Measurements from ENCODE around the gene METRNL.

METRNL gene

GRCh38 chr17:83092186-83092585 lies 12.8 kb downstream of the METRNL start:
- no peak for DNase-seq (ENCODE audit: low read depth in 2 of 2)

- DNase-seq (ENCODE audit: low read depth in 2 of 2) = no peak
Measured at GRCh38 chr17:83092931-83093330, 13.5 kb downstream of the METRNL start.

- no peak for DNase-seq (ENCODE audit: low read depth in 2 of 2)
Measured at GRCh38 chr17:83093506-83093905, 14.1 kb downstream of the METRNL start.

- DNase-seq (ENCODE audit: low read depth in 2 of 2) = no peak
Measured at GRCh38 chr17:83094291-83094690, 14.9 kb downstream of the METRNL start.

- no peak for DNase-seq (ENCODE audit: low read depth in 2 of 2)
Measured at GRCh38 chr17:83095016-83095415, 15.6 kb downstream of the METRNL start.

- DNase-seq (ENCODE audit: low read depth in 2 of 2) = no peak
Measured at GRCh38 chr17:83096401-83097224, 17.2 kb downstream of the METRNL start.

- DNase-seq (ENCODE audit: low read depth in 2 of 2) = no peak
Measured at GRCh38 chr17:83097831-83098230, 18.4 kb downstream of the METRNL start.

- DNase-seq (ENCODE audit: low read depth in 2 of 2) = no peak
Measured at GRCh38 chr17:83098241-83099085, 19.1 kb downstream of the METRNL start.

- DNase-seq (ENCODE audit: low read depth in 2 of 2) = no peak
Measured at GRCh38 chr17:83099086-83099555, 19.7 kb downstream of the METRNL start.

- no peak for DNase-seq (ENCODE audit: low read depth in 2 of 2)
Measured at GRCh38 chr17:83099570-83100181, 20.3 kb downstream of the METRNL start.

- no peak for DNase-seq (ENCODE audit: low read depth in 2 of 2)
Measured at GRCh38 chr17:83100220-83100852, 20.9 kb downstream of the METRNL start.

- no peak for DNase-seq (ENCODE audit: low read depth in 2 of 2)
Measured at GRCh38 chr17:83100853-83101391, 21.5 kb downstream of the METRNL start.

GRCh38 chr17:83101805-83102480 lies 22.5 kb downstream of the METRNL start:
- DNase-seq (ENCODE audit: low read depth in 2 of 2) = no peak

- DNase-seq (ENCODE audit: low read depth in 2 of 2) = no peak
Measured at GRCh38 chr17:83103200-83103942, 24.0 kb downstream of the METRNL start.

GRCh38 chr17:83103943-83104311 lies 24.5 kb downstream of the METRNL start:
- no peak for DNase-seq (ENCODE audit: low read depth in 2 of 2)

GRCh38 chr17:83104577-83105505 lies 25.4 kb downstream of the METRNL start:
- no peak for DNase-seq (ENCODE audit: low read depth in 2 of 2)

GRCh38 chr17:83105512-83105911 lies 26.1 kb downstream of the METRNL start:
- DNase-seq (ENCODE audit: low read depth in 2 of 2) = no peak

- no peak for DNase-seq (ENCODE audit: low read depth in 2 of 2)
Measured at GRCh38 chr17:83106056-83106588, 26.7 kb downstream of the METRNL start.
